Sigmoid colon (tissue), 7 donors: Measurements from ENCODE around the gene CYBC1. TPM values are rescaled to one million over a fixed set of nuclear protein-coding genes. Genes with fewer than 3 reads are reported as not detected.

Experiments
- DNase-seq: peaks from one replicate; pipeline ENCODE4 v3.0.0-alpha.2; 2019
- H3K27ac ChIP-seq, 4 donors: fragments of 200-600 bp; sonication (generic); one replicate each; pipeline ENCODE4 v1.5.1; 2016 to 2019; ENCODE audit warnings: mild to moderate bottlenecking in 1 of 4
- H3K27me3 ChIP-seq, 3 donors: fragments of 200-600 bp; sonication (generic); one replicate each; pipeline ENCODE4 v1.5.1; 2019; ENCODE audit warnings: mild to moderate bottlenecking in 1 of 3
- H3K36me3 ChIP-seq, 4 donors: fragments of 200-600 bp; sonication (generic); one replicate each; pipeline ENCODE4 v1.5.1; 2016 to 2019
- H3K4me1 ChIP-seq, 4 donors: fragments of 200-600 bp; sonication (generic); one replicate each; pipeline ENCODE4 v1.5.1; 2017 to 2019
- H3K4me3 ChIP-seq, 4 donors: fragments of 200-600 bp; sonication (generic); one replicate each; pipeline ENCODE4 v1.5.1; 2017 to 2019; ENCODE audit warnings: mild to moderate bottlenecking in 2 of 4, moderate library complexity in 1 of 4
- H3K9me3 ChIP-seq, 4 donors: fragments of 200-600 bp in 3 of 4; sonication (generic) in 3 of 4; one replicate each; pipeline versions ENCODE4 v1.5.1 to v1.6.1; 2013 to 2019
- CTCF ChIP-seq, 4 experiments: fragments of 450-650 bp in 3 of 4; fragments of 200-600 bp in 1 of 4; IDR thresholded peaks; one replicate each; pipeline ENCODE4 v1.5.1; 2016 to 2019; ENCODE audit warnings: antibody characterized with exemption in 4 of 4, mild to moderate bottlenecking in 3 of 4, moderate library complexity in 2 of 4
- EP300 ChIP-seq, 4 donors: sonication (generic); formaldehyde crosslinking; IDR thresholded peaks; one replicate each; pipeline ENCODE4 v1.6.1; 2017; ENCODE audit warnings: antibody characterized with exemption in 4 of 4
- POLR2A ChIP-seq, 2 donors: fragments of 450-650 bp; IDR thresholded peaks; one replicate each; pipeline ENCODE4 v1.6.1; 2016; ENCODE audit warnings: antibody characterized with exemption in 2 of 2, mild to moderate bottlenecking in 2 of 2, moderate library complexity in 2 of 2
- POLR2AphosphoS5 ChIP-seq, 4 donors: sonication (generic); formaldehyde crosslinking; IDR thresholded peaks; one replicate each; pipeline ENCODE4 v1.6.1; 2017; ENCODE audit warnings: antibody characterized with exemption in 4 of 4
- WGBS, 2 donors: extraction: QIAGEN DNeasy Blood & Tissue Kit; methylation state at CpG; one replicate each; pipeline ENCODE4 v1.1.7; 2013; 5-methylcytosine and 5-hydroxymethylcytosine counted together
- intact Hi-C: fragments of 100-400 bp; cut with DNase I; formaldehyde crosslinking; loops from one replicate; pipeline ENCODE4 v1.15.1; 2023
- polyA plus RNA-seq, 3 donors: library from polyadenylated mRNA; stranded (reverse); fragments of 200-250 nt; gene quantifications; one replicate each; pipeline ENCODE4 v1.2.3, GENCODE V29; 2013
- total RNA-seq, 4 donors: library from RNA; depleted of rRNA; stranded (reverse); fragments of >200 nt; gene quantifications; one replicate each; pipeline ENCODE4 v1.1.0, GENCODE V29; 2016
- donor health status: healthy with polysubstance abuse.
- donor health status: Bipolar disorder and iron deficiency.
- donor health status: healthy.

CYBC1 gene
- total and polyA plus RNA-seq, 7 donors: 22.8 to 116 (median 39.9) TPM

- Histone ChIP-seq H3K9me3 (no peaks in the 10 kb centered on the region), H3K4me1 (no peaks in the 10 kb centered on the region), H3K27ac (no peak overlapping the region), H3K27me3 (no peaks in the 10 kb centered on the region), H3K4me3 (no peak overlapping the region), H3K36me3 (peaks cover 23 to 92% (median 38%) of the 10 kb centered on the region in 4 donors)
- whole genome bisulfite sequencing, 2 donors: 85 to 87% methylated on average over 11 of the region's 11 CpGs
- intact Hi-C loops: no loop called here
- TF ChIP-seq POLR2AphosphoS5 (IDR thresholded peaks at IDR 0.05) (no peak), CTCF (IDR thresholded peaks at IDR 0.05) (no peak), POLR2A (IDR thresholded peaks at IDR 0.05) (no peak), EP300 (IDR thresholded peaks at IDR 0.05) (no peak)
- DNase-seq: no peak
These were observed 23.9 kb upstream of the CYBC1 start for GRCh38 chr17:82474223-82475010.

- intact Hi-C loops: no loop called here
- Histone ChIP-seq H3K27me3 (no peaks in the 10 kb centered on the region), H3K4me3 (no peak overlapping the region), H3K27ac (no peak overlapping the region), H3K36me3 (peaks cover 9 to 93% (median 29%) of the 10 kb centered on the region in 4 donors), H3K4me1 (no peaks in the 10 kb centered on the region), H3K9me3 (no peaks in the 10 kb centered on the region)
- no peak for DNase-seq
- 97 to 98% methylated on average over 7 of the region's 7 CpGs for WGBS, 2 donors
- TF ChIP-seq POLR2A (IDR thresholded peaks at IDR 0.05) (no peak), EP300 (IDR thresholded peaks at IDR 0.05) (no peak), POLR2AphosphoS5 (IDR thresholded peaks at IDR 0.05) (no peak), CTCF (IDR thresholded peaks at IDR 0.05) (no peak)
These were observed 19.5 kb upstream of the CYBC1 start for GRCh38 chr17:82470065-82470464.

GRCh38 chr17:82468692-82469091 lies 18.1 kb upstream of the CYBC1 start:
- Histone ChIP-seq H3K27ac (no peak overlapping the region), H3K9me3 (no peaks in the 10 kb centered on the region), H3K27me3 (no peaks in the 10 kb centered on the region), H3K4me1 (no peaks in the 10 kb centered on the region), H3K4me3 (no peak overlapping the region), H3K36me3 (peaks cover 10 to 93% (median 35%) of the 10 kb centered on the region in 4 donors)
- TF ChIP-seq POLR2A (IDR thresholded peaks at IDR 0.05) (no peak), CTCF (IDR thresholded peaks at IDR 0.05) (no peak), POLR2AphosphoS5 (IDR thresholded peaks at IDR 0.05) (no peak), EP300 (IDR thresholded peaks at IDR 0.05) (no peak)
- DNase-seq: no peak
- 89 to 94% methylated on average over 7 of the region's 7 CpGs for WGBS, 2 donors
- intact Hi-C loops: no loop called here

GRCh38 chr17:82465023-82465603 lies 14.6 kb upstream of the CYBC1 start:
- no peak for TF ChIP-seq EP300 (IDR thresholded peaks at IDR 0.05)
- no peak for TF ChIP-seq POLR2AphosphoS5 (IDR thresholded peaks at IDR 0.05)
- no peak for TF ChIP-seq POLR2A (IDR thresholded peaks at IDR 0.05)
- no peak for TF ChIP-seq CTCF (IDR thresholded peaks at IDR 0.05)
- no peak for DNase-seq
- peaks cover 0 to 2% (median 0%) of the 10 kb centered on the region in 4 donors for H3K4me1 ChIP-seq
- 84 to 88% methylated on average over 7 of the region's 7 CpGs for WGBS, 2 donors
- no peaks in the 10 kb centered on the region for H3K9me3 ChIP-seq
- peaks cover 12 to 99% (median 49%) of the 10 kb centered on the region in 4 donors for H3K36me3 ChIP-seq
- intact Hi-C loops: no loop called here
- H3K27ac ChIP-seq: no peak overlapping the region
- H3K27me3 ChIP-seq: no peaks in the 10 kb centered on the region
- H3K4me3 ChIP-seq: no peak overlapping the region
